ENCODE data around the gene NUDT19. TPM values are rescaled to one million over a fixed set of nuclear protein-coding genes. Genes with fewer than 3 reads are reported as not detected.

The NUDT19 gene
- total RNA-seq, 4 donors from 2014 or later = 5.4 to 13.3 (median 9.0) TPM

- no peaks in the 10 kb centered on the region for H3K4me1 ChIP-seq
- H3K36me3 ChIP-seq = no peaks in the 10 kb centered on the region
- TF ChIP-seq POLR2AphosphoS5 (IDR thresholded peaks at IDR 0.05) (no peak), EP300 (IDR thresholded peaks at IDR 0.05) (no peak), CTCF (IDR thresholded peaks at IDR 0.05) (no peak)
- H3K9me3 ChIP-seq = no peaks in the 10 kb centered on the region
- DNase-seq (ENCODE audit: extremely low spot score) = no peak
- H3K4me3 ChIP-seq = no peak overlapping the region
- H3K27ac ChIP-seq (replicated peaks in 1 of 4) = no peak overlapping the region
- intact Hi-C loops (cut with DNase I) = no loop called here
- peaks cover 0 to 52% (median 3%) of the 10 kb centered on the region in 4 donors for H3K27me3 ChIP-seq
- 77% methylated on average over 4 of the region's 5 CpGs for WGBS
Observed at GRCh38 chr19:32748497-32748896, 56.9 kb downstream of the NUDT19 start.

GRCh38 chr19:32748948-32749347, 57.3 kb downstream of the NUDT19 start:
- intact Hi-C loops (cut with DNase I) = no loop called here
- no peak for DNase-seq (ENCODE audit: extremely low spot score)
- 66% methylated on average over 3 of the region's 3 CpGs for WGBS
- H3K27ac ChIP-seq (replicated peaks in 1 of 4) = no peak overlapping the region
- peaks cover 0 to 56% (median 3%) of the 10 kb centered on the region in 4 donors for H3K27me3 ChIP-seq
- H3K4me1 ChIP-seq = no peaks in the 10 kb centered on the region
- no peak overlapping the region for H3K4me3 ChIP-seq
- no peaks in the 10 kb centered on the region for H3K36me3 ChIP-seq
- no peak for TF ChIP-seq EP300 (IDR thresholded peaks at IDR 0.05)
- no peak for TF ChIP-seq CTCF (IDR thresholded peaks at IDR 0.05)
- no peak for TF ChIP-seq POLR2A (IDR thresholded peaks at IDR 0.05; ENCODE audit: low read depth)
- TF ChIP-seq POLR2AphosphoS5 (IDR thresholded peaks at IDR 0.05) = no peak
- no peaks in the 10 kb centered on the region for H3K9me3 ChIP-seq

- H3K9me3 ChIP-seq = no peaks in the 10 kb centered on the region
- H3K27ac ChIP-seq (replicated peaks in 1 of 4) = no peak overlapping the region
- WGBS = 69% methylated on average over 6 of the region's 6 CpGs
- H3K4me1 ChIP-seq = no peaks in the 10 kb centered on the region
- TF ChIP-seq EP300 (IDR thresholded peaks at IDR 0.05) (no peak), POLR2A (IDR thresholded peaks at IDR 0.05; ENCODE audit: low read depth) (no peak), CTCF (IDR thresholded peaks at IDR 0.05) (no peak), POLR2AphosphoS5 (IDR thresholded peaks at IDR 0.05) (no peak)
- intact Hi-C loops (cut with DNase I) = no loop called here
- no peak for DNase-seq (ENCODE audit: extremely low spot score)
- no peaks in the 10 kb centered on the region for H3K36me3 ChIP-seq
- no peak overlapping the region for H3K4me3 ChIP-seq
- peaks cover 0 to 60% (median 3%) of the 10 kb centered on the region in 4 donors for H3K27me3 ChIP-seq
Observed at GRCh38 chr19:32749361-32749760, 57.7 kb downstream of the NUDT19 start.

- no peak overlapping the region for H3K4me3 ChIP-seq
- no peak overlapping the region for H3K27ac ChIP-seq (replicated peaks in 1 of 4)
- peaks cover 0 to 58% (median 3%) of the 10 kb centered on the region in 4 donors for H3K27me3 ChIP-seq
- no peaks in the 10 kb centered on the region for H3K4me1 ChIP-seq
- intact Hi-C loops (cut with DNase I) = no loop called here
- H3K36me3 ChIP-seq = no peaks in the 10 kb centered on the region
- no peak for DNase-seq (ENCODE audit: extremely low spot score)
- 64% methylated on average over 4 of the region's 4 CpGs for WGBS
- TF ChIP-seq POLR2AphosphoS5 (IDR thresholded peaks at IDR 0.05) = no peak
- TF ChIP-seq EP300 (IDR thresholded peaks at IDR 0.05) = no peak
- no peak for TF ChIP-seq CTCF (IDR thresholded peaks at IDR 0.05)
- TF ChIP-seq POLR2A (IDR thresholded peaks at IDR 0.05; ENCODE audit: low read depth) = no peak
- H3K9me3 ChIP-seq = no peaks in the 10 kb centered on the region
Observed at GRCh38 chr19:32750441-32751055, 58.9 kb downstream of the NUDT19 start.

DNA sequence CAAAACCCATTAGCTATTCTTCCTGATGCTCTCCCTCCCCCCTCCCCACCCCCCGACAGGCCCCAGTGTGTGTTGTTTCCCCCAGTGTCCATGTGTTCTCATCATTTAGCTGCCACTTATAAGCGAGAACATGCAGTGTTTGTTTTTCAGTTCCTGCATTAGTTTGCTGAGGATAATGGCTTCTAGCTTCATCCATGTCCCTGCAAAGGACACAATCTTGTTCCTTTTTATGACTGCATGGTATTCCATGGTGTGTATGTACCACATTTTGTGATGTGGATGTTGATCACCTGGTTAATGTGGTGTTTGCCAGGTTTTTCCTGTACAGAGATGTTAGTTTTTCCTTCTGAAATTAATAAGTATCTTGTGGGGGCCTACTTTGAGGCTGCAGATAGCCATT, 59.4 kb downstream of the NUDT19 start:
- H3K9me3 ChIP-seq = no peaks in the 10 kb centered on the region
- DNase-seq (ENCODE audit: extremely low spot score) = no peak
- TF ChIP-seq EP300 (IDR thresholded peaks at IDR 0.05) (no peak), POLR2A (IDR thresholded peaks at IDR 0.05; ENCODE audit: low read depth) (no peak)
- H3K27me3 ChIP-seq = peaks cover 0 to 58% (median 3%) of the 10 kb centered on the region in 4 donors
- H3K4me3 ChIP-seq = no peak overlapping the region
- no peaks in the 10 kb centered on the region for H3K4me1 ChIP-seq
- H3K36me3 ChIP-seq = no peaks in the 10 kb centered on the region
- H3K27ac ChIP-seq (replicated peaks in 1 of 4) = no peak overlapping the region
- intact Hi-C loops (cut with DNase I) = no loop called here
- 59% methylated on average over 2 of the region's 2 CpGs for whole genome bisulfite sequencing

Measured in esophagus muscularis mucosa (tissue), 4 donors.